DMS53 (cell line): ENCODE results near the gene KMT5B.

ENCODE experiments used
- DNase-seq: peaks from one replicate; lab custom pipeline; 2025; lab: John Stamatoyannopoulos, UW

KMT5B gene

DNA sequence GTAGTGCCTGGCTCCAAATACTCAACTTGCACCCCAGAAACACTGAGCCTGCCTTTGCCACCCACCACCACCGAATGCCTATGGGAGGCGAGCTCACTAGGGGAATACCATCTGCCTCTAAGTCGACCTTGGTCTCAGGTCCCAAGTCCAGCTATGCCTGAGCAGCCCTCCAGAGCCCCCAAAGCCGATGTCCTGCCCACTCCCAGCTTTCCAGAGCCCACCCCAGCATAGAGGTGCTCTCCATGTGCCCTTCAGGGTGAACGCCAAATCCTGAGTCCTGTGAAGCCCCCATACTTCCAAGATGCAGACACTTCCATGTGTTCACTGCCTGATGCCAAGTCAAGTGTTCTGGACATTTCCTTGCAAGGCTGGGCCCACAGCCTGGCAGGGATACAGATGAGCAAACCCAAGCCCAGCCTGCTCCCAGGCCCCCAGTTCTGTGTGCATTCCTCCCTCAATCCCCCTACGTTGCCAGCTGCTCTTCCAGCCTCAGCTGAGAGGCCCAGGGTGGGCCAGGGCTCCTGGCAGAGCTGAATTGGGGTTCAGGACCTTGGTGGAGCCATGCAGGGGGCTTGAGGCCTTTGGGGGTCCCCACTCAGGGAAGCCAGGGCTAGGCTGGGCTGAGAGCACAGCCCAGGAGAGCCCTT lies 2.6 kb upstream of the KMT5B start:
- peak; percentile 51 for DNase-seq

DNA sequence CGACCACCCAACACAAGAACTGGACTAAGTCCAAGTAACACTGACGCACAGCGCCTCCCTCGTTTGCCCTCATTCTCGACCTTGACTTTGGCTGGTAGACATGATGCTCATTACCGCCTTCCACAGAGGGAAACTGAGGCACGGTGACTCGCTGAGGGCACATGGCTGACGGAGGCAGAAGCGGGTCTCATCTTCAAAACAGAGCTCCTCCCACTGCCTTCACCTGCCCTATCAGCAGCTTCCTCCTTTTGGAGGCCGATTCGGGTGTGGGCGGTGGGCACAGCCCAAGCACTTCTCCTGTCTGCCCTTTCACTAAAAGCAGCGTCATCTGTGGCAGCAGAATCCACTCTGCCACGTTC lies 2.0 kb upstream of the KMT5B start:
- DNase-seq: no peak

DNA sequence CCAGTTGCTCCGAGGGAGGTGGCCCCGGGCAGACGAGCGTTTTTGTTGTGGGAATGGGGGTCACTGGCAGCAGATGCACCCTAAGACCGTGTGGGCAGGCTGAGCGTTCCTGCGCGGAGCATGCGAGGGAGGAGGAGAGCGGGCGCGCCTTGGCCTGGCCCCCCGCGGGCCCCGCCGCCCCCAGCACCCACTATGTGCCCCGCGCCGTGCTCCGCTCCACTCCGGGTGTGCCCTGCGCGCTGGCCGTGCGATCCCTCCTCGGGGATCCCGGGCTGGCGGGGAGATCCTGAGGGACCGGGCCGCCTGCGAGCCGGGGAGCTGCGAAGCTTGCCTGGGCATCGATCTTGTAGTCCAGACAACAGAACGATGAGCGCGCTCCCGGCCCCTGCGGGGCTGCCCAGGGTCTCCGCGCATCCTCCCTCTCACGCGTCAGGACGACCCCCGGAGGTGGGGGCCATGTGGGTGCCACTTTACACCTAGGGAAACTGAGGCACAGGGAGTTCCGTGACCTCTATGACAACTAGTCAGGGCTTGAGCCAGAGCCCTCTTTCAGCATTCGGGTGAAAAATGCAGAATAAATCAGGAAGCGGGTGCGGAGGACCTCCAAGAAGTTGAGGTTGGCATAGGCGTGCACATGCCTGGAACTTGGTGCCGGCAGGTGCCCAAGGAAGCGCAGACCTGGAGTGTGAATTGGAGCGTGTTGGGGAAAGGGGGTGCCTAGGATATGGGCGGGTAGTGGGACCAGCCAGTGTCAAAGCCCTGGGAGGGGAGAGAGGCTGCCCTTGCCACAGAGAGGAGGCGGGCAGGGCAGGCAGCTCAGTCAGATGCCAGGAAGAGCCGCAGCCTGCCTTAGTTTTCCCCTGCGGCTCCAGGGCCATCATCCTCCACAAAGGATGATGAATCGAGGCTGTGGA lies 1.3 kb upstream of the KMT5B start:
- DNase-seq: peak; percentile 71

DNA sequence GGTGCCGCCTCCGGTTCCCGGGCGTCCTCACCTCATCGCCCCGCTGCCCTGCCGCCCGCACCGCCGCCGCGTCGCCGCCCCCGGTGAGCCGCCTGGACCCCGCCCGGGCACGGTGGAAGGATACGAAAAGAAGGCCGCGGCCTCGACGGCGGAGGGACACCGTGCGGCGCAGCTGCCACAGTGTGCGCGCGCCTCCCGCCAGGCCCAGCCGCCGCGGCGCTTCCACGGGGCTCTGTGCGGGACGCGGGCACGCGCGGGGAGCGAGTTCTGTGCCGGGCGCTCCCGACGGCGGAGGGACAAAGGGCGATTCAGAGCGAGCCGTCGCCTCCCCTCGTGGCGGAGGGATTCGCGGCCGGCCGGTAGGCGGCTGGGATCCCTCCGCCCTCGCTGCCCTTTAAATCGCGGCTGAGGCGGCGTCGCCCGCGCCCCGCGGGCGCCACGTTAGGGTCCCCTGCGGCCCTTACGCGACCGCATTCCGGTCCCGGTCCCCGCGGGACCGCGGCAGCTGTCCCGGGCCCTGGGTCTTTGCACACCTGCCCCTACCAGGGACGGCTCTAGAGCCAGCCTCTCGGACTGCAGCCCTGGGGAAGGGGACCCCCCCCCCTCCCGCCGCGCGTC lies 568 bp upstream of the KMT5B start:
- DNase-seq: peak; percentile 100

DNA sequence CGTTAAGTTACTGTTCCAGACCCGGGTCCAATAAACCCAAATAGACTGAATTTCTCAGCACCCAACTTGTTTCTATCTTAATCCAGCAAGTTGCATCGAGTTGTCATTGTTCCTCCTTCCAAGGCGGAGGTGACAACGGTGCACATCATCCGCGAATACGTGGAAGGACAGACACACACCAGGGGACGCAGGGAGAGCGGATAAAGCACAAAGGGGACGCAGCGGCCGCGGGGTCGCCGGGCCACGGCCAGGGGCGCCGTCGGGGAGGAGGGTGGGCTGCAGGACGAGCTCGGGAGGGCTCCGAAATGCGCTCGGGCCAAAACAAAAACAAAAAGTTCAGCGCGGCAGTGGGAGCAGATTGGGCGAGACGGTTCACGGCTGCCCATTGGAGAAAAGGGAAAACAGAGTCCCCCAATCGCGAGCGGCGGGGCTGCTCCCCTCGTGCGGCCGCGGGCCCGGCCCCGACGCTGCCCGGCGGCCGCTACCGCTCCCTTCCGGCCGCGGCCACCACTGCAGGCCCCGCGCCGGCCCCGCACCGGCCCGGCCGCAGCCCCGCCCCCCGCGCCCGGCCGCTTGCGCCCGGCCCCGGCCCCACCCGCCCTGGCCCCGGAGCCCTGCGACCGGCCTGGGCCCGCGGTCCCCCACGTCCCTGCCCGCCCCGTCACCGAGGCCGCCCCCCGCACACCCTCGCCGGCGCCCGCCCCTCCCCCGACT lies 518 bp downstream of the KMT5B start:
- DNase-seq: peak; percentile 90

DNA sequence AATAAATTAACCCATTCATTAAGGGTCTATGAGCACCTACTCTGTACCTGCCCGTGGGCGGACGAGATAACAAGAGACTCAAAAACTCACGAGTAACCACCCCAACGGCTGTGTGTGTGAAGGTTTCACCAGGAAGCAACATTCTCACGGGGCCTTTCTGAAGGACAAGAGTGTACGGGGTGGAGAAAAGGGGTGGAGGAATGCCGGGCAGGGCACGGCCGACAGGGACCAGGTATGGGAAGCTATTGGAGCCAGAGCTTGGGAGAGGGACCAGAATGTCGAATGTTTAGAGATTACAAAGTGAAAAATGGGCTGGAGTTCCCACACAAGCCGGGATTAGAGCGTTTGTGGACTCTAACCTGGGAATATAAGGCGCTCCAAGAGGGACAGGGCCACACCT lies 1.6 kb downstream of the KMT5B start:
- DNase-seq: peak; percentile 27

DNA sequence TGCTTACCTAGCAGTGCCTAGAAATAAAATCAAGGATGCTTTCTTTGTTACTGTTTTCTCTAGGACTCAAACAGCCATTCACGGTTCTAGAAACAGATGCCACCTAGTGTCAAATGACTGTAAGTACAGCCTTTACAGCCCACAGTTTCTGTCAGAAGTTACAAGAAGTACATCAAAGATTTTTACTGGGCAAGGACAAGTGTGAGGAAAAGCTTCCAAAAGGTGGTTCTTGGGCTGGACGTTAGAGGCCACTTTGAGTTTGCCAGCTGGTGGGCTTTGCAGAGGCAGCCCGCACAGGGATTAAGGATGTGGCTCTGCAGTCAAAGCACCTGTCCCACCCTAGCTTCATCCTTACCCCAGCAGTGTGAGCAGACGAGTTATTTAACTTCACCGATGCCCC lies 6.9 kb downstream of the KMT5B start:
- peak; percentile 84 for DNase-seq

DNA sequence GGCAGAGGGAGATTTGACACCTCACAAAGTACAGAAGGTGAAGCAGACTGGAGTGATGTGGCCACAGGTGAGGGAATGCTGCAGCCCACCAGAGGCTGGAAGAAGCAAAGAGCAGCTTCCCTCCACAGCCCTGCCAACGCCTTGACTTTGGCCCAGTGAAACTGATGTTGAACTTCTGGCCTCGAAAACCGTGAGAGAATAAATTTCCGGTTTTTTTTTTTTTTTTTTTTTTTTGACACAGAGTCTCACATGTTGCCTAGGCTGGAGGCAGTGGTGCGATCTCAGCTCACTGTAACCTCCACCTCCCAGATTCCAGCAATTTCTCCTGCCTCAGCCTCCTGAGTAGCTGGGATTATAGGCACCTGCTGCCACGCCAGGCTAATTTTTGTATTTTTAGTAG lies 8.7 kb downstream of the KMT5B start:
- DNase-seq: no peak

DNA sequence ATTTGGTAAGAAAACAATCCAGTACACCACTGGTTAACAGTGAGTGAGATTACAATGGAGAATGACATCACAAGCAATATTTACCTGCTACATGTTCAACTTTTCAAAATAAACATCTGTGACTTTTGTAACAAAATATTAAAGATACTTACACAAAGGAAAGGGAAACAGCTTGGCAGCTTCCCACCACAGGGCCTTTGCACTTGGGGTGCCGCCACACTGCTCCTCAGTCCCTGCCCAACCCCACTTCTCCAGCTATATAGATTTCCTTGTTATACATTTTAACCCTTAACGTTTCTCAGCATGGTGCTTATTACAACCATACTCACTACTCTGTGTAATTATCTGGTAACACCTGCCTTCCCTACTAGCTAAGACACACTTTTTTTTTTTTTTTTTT lies 10.9 kb downstream of the KMT5B start:
- no peak for DNase-seq

DNA sequence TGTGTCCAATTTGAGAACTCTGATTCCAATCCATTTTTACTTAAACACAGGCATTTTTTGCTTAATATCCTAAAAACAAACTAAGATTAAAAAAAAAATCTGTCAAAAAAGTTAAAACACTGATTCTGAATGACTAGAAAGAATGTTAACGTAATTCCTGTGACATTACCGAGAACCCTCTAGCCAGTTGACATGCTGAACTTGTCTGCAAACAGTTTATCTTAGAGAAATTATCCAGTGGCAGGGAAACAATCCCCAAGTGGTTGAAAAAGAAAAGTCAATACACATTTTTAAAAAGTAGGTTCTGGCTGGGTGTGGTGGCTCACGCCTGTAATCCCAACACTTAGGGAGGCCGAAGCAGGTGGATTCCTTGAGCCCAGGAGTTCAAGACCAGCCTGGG lies 11.6 kb downstream of the KMT5B start:
- no peak for DNase-seq

DNA sequence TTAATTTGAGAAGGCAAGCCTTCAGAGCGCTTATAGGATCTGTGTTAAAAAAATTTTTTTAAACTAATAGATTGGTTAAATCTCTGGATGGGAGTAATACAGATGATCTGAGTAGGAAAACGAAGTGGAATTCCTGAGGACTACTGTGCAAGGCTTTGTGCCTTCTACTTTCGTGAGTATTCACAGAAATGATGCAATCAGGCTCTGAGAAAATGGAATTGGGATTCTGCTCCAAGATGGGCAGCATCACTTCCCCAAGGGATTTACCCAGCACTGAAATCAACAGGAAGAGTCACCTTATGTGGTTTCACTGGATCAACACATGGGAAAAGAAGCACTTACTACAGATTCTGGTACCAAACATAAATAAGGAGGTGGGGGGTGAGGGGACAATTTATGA lies 12.5 kb downstream of the KMT5B start:
- no peak for DNase-seq

DNA sequence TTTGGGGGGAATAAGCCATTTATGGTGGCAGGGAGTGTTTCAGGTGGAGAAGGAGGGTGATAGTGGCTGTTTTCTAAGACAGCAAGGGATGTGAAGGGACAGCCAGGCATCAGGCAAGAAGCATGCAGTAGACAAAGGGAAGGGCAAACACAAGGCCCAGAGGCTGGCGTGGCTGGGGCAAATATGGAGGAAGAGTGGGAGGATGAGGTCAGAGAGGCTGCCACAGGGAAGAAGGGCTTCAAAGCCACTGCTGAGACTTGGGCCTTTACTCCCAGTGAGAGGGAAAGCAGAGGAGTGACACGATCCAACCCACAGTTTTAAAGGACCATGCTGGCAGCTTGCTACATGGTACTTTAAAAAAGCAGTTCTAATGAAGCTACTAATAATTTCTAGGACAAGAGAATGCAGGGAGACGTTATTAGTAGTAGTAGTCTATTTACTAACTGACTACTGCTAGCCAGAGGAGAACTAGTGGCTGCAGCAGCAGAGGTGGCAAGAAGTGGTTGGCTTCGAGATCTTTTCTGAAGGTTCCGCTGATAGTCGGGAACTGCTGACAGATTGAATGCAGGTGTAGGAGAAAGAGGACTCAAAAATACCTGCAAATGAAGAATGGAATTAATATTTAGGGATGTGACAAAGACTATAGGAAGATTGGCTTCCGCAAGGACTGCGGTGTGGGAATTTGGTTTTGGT lies 13.7 kb downstream of the KMT5B start:
- DNase-seq: no peak

DNA sequence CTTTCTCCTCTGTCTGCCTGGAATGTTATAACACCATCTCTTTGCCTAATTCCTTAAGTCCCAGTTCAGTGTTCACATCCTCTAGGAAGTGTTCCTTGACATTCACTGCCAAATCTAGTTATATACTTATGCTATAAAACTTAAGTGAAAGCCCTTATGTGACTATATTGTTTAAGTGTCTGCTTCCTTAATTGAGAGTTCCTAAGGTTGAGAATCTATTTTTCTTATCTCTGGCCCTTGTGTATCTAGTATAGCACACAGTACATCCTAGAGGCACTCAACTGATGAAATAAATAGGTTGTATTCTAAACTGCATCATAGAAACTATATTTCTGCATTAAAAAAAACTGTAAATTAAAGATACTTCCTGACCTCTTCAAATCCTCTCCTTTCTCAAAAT lies 16.9 kb downstream of the KMT5B start:
- DNase-seq: no peak

DNA sequence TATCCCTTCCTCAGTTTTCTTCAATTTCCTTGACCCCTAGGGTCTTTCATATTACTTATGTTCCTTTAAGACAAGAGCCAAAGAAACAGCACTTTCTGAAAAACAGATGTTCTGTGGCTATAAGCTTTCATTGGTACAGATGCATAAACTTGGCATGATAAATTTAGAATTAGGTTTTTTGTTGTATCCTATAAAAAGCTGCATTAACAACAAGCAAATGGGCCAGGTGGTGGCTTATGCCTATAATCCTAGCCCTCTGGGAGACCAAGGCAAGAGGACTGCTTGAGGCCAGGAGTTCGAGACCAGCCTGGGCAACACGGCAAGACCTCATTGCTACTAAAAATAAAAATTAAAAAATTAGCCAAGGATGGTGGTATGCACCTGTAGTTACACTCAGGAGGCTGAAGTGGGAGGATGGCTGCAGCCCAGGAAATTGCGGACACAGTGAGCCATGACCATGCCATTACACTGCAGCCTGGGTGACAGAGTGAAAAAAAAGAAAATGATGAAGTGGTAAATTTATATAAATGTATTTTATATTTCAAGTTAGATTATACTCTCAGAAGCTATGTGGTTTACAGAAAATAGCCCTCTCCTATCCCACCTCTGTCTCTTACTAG lies 18.3 kb downstream of the KMT5B start:
- DNase-seq: no peak

DNA sequence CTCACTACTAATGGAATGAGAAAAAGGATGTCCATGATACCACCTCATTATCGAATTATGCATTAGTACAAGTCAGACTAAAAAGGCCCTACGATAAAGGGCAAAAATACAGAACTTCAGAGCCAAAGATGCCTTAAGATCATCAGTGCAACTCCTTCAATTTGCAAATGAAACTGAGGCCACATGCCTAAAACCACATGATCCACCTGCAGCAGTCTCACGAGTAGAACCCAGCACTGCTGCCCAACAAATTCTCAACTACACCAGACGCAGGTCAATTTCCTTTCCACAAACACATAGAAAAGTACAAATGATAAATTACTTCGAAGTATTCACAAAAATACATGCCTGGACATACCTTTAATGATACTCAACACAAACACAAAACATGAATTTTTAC lies 20.1 kb downstream of the KMT5B start:
- DNase-seq: no peak

DNA sequence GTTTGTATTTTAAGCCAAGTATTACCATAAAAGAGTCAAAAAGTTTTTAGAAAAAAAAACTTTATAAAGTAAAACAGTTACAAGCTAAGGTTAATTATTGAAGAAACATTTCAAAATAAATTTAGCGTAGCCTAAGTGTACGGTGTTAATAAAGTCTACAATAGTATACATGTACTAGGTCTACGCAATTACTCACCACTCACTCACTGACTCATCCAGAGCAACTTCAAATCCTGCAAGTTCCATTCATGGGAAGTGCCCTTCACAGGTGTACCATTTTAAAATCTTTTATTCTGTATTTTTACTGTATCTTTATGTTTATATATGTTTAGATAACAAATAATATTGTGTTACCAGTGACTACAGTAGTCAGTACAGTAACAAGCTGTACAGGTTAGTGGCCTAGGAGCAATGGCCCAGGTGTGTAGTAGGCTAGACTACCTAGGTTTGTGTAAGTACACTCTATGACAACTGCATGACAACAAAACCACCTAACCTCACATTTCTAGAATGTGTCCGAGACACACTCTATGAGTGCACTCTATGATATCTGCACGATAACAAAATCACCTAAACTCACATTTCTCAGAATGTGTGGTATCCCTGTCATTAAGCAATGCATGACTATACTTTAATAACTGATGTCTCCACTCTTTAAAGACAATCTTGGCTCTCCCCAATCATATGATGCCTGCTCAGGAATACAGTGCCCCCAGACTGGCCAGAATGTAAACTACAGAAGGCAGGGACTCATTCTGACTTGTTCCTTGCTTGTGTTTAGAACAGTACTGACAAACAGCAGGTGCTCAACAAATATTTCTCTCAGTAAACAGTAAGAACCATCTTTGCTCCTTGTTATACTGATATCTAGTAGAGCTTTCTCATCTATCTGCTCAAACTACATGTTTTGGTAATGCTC lies 21.2 kb downstream of the KMT5B start:
- DNase-seq: peak; percentile 71

DNA sequence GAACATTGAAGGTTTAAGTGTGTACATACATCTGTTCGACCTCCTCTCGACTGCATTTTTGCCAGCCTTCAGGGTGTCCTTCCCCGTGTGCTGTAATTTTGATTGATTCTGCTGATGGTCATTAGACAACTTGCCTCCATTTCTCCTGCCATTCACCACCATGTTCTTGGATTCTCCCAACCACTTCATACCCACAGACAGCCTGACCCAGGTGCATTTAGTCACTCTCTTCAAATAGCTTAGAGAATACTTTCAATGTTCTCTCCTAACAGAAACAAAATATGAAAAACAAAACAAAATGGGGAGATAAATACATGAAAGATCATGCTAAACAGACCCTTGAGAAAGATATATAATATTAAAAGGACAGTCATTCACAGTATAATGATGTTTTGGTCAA lies 23.2 kb downstream of the KMT5B start:
- no peak for DNase-seq

DNA sequence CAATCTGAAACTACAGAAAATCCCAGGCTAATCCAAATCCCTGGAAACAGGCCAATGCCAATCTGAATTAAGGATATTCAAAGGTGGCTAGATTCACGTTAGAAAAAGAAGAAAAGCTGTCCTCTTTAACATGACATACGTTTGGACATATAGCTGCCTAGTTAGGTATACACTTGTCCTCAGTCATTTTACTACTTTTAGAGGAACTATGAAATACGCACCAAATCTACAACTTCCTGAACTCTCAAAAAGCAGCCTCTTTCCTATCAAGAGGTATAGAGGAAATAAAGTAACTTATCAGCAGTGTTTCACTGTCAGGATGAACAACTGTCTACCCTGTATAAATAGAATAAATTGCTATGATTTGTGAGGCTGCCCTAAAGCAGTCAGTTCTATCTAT lies 24.0 kb downstream of the KMT5B start:
- DNase-seq: no peak

DNA sequence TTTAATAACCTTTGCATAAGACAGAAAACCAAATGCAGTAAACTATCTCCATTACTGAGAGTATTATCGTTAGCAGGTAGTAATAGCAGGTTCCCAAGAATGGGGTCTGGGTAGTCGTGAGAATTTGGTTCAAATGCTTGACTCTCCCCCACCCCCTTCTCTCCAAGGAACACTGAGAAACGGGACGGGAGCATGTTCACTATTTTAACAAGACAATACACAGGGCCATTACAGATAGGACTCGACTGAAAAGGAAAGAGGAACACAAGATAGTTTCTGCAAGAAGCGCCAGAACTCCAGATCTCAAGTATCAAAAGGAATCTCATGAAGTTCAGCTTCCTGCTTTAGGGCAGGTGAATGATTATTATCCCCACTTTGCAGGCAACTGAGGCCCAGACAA lies 27.0 kb downstream of the KMT5B start:
- no peak for DNase-seq

DNA sequence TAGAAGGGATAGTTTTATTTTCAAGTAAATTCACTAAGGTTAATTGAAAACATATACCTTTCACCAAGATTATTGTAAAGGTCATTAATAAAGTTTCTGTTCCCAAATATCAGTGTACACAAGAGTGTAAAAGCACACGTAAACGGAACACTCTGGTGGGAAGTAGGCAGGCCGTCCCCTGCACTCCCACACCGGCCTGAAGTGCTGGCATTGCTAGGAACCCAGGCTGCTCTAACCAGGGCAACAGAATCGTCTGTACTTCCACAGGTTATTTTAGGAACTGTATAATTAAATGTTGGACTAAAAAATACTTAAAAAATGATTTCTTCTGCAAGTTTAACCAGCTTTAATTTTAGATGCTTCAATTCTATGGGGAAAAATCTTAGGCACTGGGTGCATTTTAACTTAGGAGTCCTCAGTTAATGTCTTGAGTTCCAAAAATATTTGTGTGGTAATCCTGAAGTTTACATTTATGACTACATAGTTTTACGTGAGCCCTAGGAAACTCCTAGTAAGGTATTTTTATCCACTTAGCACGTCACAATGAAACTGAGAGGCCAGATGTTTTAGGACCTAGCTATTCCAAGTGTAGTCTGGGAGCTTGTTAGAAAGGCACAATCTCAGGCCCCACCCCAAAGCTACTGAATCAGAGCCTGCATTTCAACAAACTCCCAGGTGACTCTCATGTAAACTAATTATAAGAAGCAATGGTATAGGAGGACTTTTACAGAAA lies 31.2 kb downstream of the KMT5B start:
- DNase-seq: no peak
